H1 (cell line): ENCODE measurements around the gene TAL2. TPM values are rescaled to one million over a fixed set of nuclear protein-coding genes. Genes with fewer than 3 reads are reported as not detected.

Source experiments
- CTCF ChIP-seq, 3 experiments: IDR thresholded peaks; 1 replicate in 2 of 3; 2 replicates in 1 of 3; pipeline versions ENCODE4 v1.5.1 to v1.6.1; 2011; ENCODE audit warnings: low read length in 3 of 3, mild to moderate bottlenecking in 3 of 3, inconsistent platforms in 2 of 3, low read depth in 1 of 3, moderate library complexity in 1 of 3; ENCODE audit not compliant: insufficient read depth in 1 of 3; ENCODE audit errors: control extremely low read depth in 1 of 3
- SIRT6 ChIP-seq: IDR thresholded peaks from one replicate; pipeline ENCODE4 v1.7.1; 2012; ENCODE audit warnings: low read length, inconsistent platforms
- polyA plus RNA-seq, 7 experiments: library from polyadenylated mRNA; depleted of rRNA in 3 of 7; stranded (reverse) in 5 of 7; unstranded in 2 of 7; fragments of >200 nt in 5 of 7; fragments of 200-250 nt in 2 of 7; gene quantifications; 1 replicate in 5 of 7; 2 replicates in 1 of 7; 4 replicates in 1 of 7; pipeline versions ENCODE4 v1.2.1 to v1.2.3, GENCODE V29; 2011 to 2013; ENCODE audit warnings: missing spikeins in 2 of 7, mixed read lengths in 2 of 7
- total RNA-seq: library from RNA; stranded (reverse); fragmentation: NEBNext Ultra II Directional; extraction: Animal tissue kit (Norgen Biotek cat#: 25700); gene quantifications from 2 replicates; pipeline ENCODE4 v1.2.1, GENCODE V29; 2021

TAL2 gene
- total and polyA plus RNA-seq, 2 of the 8 experiments (the other 6 are each of a cell fraction or from before 2014, with no cell fraction given): 0.65 to 0.82 TPM

DNA sequence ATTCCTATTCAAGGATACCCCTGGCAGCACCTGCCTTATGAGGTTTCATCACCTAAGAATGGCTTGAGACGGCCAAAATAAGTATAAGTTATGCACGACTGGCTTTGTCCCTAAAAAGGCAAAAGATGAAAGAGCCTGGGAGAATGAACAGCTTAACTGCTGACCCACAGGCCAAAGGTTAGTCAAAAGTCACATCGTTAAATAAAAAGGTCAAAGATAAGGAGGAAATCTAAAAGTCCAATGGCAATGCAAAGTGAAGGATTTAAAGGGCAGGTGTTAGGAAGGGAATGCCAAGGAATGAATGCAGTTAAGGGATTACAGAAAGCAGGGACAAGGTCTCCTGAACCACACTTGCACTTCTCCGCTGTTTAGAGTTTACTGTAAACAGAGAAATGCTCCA is 5.6 kb downstream of the TAL2 start (continued):
- TF ChIP-seq CTCF (IDR thresholded peaks at IDR 0.05; ENCODE audit: control extremely low read depth in 1 of 3, insufficient read depth in 1 of 3, low read depth in 1 of 3, low read length in 3 of 3): no peak
- no peak for TF ChIP-seq SIRT6
